RKO (cell line): Measurements from ENCODE around the gene PGF.
"Not testable (repeated sequence)": the region's sequence is repeated elsewhere in the genome, so short reads cannot be mapped to it uniquely, and the experiment has no call there.

ENCODE experiments used
- DNase-seq: peaks from one replicate; pipeline ENCODE4 v3.0.0-alpha.2; 2016; ENCODE audit warnings: low spot score

The PGF gene

GRCh38 chr14:74942181-74942580 lies 13.2 kb downstream of the PGF start:
- DNase-seq, result no peak

GRCh38 chr14:74941676-74942097 lies 13.7 kb downstream of the PGF start:
- no peak for DNase-seq

- no peak for DNase-seq
Measured at GRCh38 chr14:74940956-74941565, 14.3 kb downstream of the PGF start.

- no peak for DNase-seq
Measured at GRCh38 chr14:74938531-74939495, 16.6 kb downstream of the PGF start.

GRCh38 chr14:74937171-74937570 lies 18.2 kb downstream of the PGF start:
- no peak for DNase-seq

GRCh38 chr14:74936731-74937130 lies 18.7 kb downstream of the PGF start:
- no peak for DNase-seq

GRCh38 chr14:74936151-74936550 lies 19.2 kb downstream of the PGF start:
- no peak for DNase-seq

GRCh38 chr14:74935360-74935680 lies 20.1 kb downstream of the PGF start:
- no peak for DNase-seq

GRCh38 chr14:74934476-74935359 lies 20.7 kb downstream of the PGF start:
- no peak for DNase-seq

GRCh38 chr14:74934041-74934440 lies 21.4 kb downstream of the PGF start:
- no peak for DNase-seq

- DNase-seq, result not testable (repeated sequence)
Measured at GRCh38 chr14:74932936-74933335, 22.5 kb downstream of the PGF start.

GRCh38 chr14:74932401-74932901 lies 22.9 kb downstream of the PGF start:
- DNase-seq, result no peak

GRCh38 chr14:74931744-74932143 lies 23.7 kb downstream of the PGF start:
- DNase-seq, result not testable (repeated sequence)

GRCh38 chr14:74929242-74929641 lies 26.2 kb downstream of the PGF start:
- DNase-seq, result no peak

GRCh38 chr14:74927225-74927624 lies 28.2 kb downstream of the PGF start:
- DNase-seq, result no peak

GRCh38 chr14:74924061-74924460 lies 31.3 kb downstream of the PGF start:
- DNase-seq, result no peak

GRCh38 chr14:74922752-74923401 lies 32.5 kb downstream of the PGF start, which contains the start of gene RPS6KL1:
Gene RPS6KL1 (minus strand): TSS chr14:74923260. CDS start chr14:74921541, 1,719 bp downstream.
- DNase-seq, result peak; percentile 91

- DNase-seq, result no peak
Measured at GRCh38 chr14:74921987-74922751, 33.2 kb downstream of the PGF start.

- no peak for DNase-seq
Measured at GRCh38 chr14:74921053-74921620, 34.3 kb downstream of the PGF start.

GRCh38 chr14:74920281-74920680 lies 35.1 kb downstream of the PGF start:
- DNase-seq, result no peak
